HFF-Myc (cell line): Measurements from ENCODE around the gene ATP1A4.
"Not testable (repeated sequence)": the region's sequence is repeated elsewhere in the genome, so short reads cannot be mapped to it uniquely, and the experiment has no call there.

ENCODE experiments used
- DNase-seq: peaks from one replicate; pipeline ENCODE4 v3.0.0-alpha.2; 2011; ENCODE audit warnings: low read depth; ENCODE audit errors: extremely low read depth
- H3K4me3 ChIP-seq: replicated peaks from 2 replicates; pipeline ENCODE4 v1.5.1; 2011; ENCODE audit warnings: low read depth, mild to moderate bottlenecking, control low read depth, low read length
- CTCF ChIP-seq: IDR thresholded peaks from 2 replicates; pipeline ENCODE4 v1.5.1; 2012; ENCODE audit warnings: mild to moderate bottlenecking, low read depth, low read length, control low read depth; ENCODE audit errors: missing control alignments

ATP1A4 gene

GRCh38 chr1:160123726-160124125 is 27.7 kb upstream of the ATP1A4 start:
- DNase-seq: no peak
- TF ChIP-seq CTCF: no peak
- no peak overlapping the region for H3K4me3 ChIP-seq

- no peak for TF ChIP-seq CTCF
- H3K4me3 ChIP-seq: no peak overlapping the region
- peak; percentile 24 for DNase-seq
Observed at GRCh38 chr1:160124705-160125478, 26.5 kb upstream of the ATP1A4 start.

- no peak for DNase-seq
- no peak for TF ChIP-seq CTCF
- H3K4me3 ChIP-seq: no peak overlapping the region
Observed at GRCh38 chr1:160125746-160126145, 25.7 kb upstream of the ATP1A4 start.

GRCh38 chr1:160126342-160126741 is 25.1 kb upstream of the ATP1A4 start:
- DNase-seq, H3K4me3 ChIP-seq: not testable (repeated sequence)

- no peak for DNase-seq
- H3K4me3 ChIP-seq: no peak overlapping the region
- TF ChIP-seq CTCF: no peak
Observed at GRCh38 chr1:160127381-160127780, 24.0 kb upstream of the ATP1A4 start.

GRCh38 chr1:160127865-160128523 is 23.4 kb upstream of the ATP1A4 start:
- no peak for TF ChIP-seq CTCF
- DNase-seq: no peak
- no peak overlapping the region for H3K4me3 ChIP-seq

GRCh38 chr1:160128636-160129035 is 22.8 kb upstream of the ATP1A4 start:
- no peak for TF ChIP-seq CTCF
- H3K4me3 ChIP-seq: no peak overlapping the region
- DNase-seq: no peak
